Loucy (cell line): ENCODE measurements around the gene PTPRT.

Experiments used
- H2AFZ ChIP-seq: fragments of 200-600 bp; sonication (generic); 2 replicates; pipeline ENCODE4 v1.6.0; 2016; ENCODE audit warnings: antibody characterized with exemption, mild to moderate bottlenecking, low read length, moderate library complexity
- H3F3A ChIP-seq: fragments of 200-600 bp; 2 replicates; pipeline ENCODE4 v1.6.0; 2016; ENCODE audit warnings: antibody characterized with exemption, low read depth, mild to moderate bottlenecking
- H3K27me3 ChIP-seq: fragments of 200-600 bp; sonication (generic); 2 replicates; pipeline ENCODE4 v1.6.1; 2014; ENCODE audit warnings: low read length, mild to moderate bottlenecking; ENCODE audit not compliant: insufficient read depth, poor library complexity, severe bottlenecking
- H3K36me3 ChIP-seq: fragments of 200-600 bp; sonication (generic); 2 replicates; pipeline ENCODE4 v1.6.1; 2016; ENCODE audit warnings: low read length; ENCODE audit not compliant: insufficient read depth
- H3K4me1 ChIP-seq: fragments of 200-600 bp; sonication (generic); 2 replicates; pipeline ENCODE4 v1.5.1; 2014; ENCODE audit warnings: low read length, mild to moderate bottlenecking; ENCODE audit not compliant: insufficient read depth, poor library complexity, severe bottlenecking
- H3K4me2 ChIP-seq: fragments of 200-600 bp; sonication (generic); 2 replicates; pipeline ENCODE4 v1.6.0; 2014; ENCODE audit warnings: antibody characterized with exemption, low read length, low read depth, mild to moderate bottlenecking; ENCODE audit not compliant: poor library complexity, severe bottlenecking
- H3K4me3 ChIP-seq: fragments of 200-600 bp; sonication (generic); 2 replicates; pipeline ENCODE4 v1.5.1; 2014; ENCODE audit warnings: low read length, mild to moderate bottlenecking, mixed read lengths; ENCODE audit not compliant: poor library complexity, severe bottlenecking
- H3K79me2 ChIP-seq: fragments of 200-600 bp; sonication (generic); 2 replicates; pipeline ENCODE4 v1.6.1; 2014; ENCODE audit warnings: low read length; ENCODE audit not compliant: insufficient read depth
- H3K9ac ChIP-seq: fragments of 200-600 bp; sonication (generic); 2 replicates; pipeline ENCODE4 v1.6.0; 2014; ENCODE audit warnings: mild to moderate bottlenecking, low read depth, low read length, moderate library complexity; ENCODE audit not compliant: poor library complexity, severe bottlenecking
- H3K9me2 ChIP-seq: fragments of 200-600 bp; sonication (generic); replicated peaks from 2 replicates; pipeline ENCODE4 v1.6.1; 2016; ENCODE audit warnings: low read depth, low read length, mixed read lengths
- H3K9me3 ChIP-seq: fragments of 200-600 bp; sonication (generic); 2 replicates; pipeline ENCODE4 v1.6.1; 2014; ENCODE audit warnings: mild to moderate bottlenecking, antibody characterized with exemption, low read length, low read depth; ENCODE audit not compliant: insufficient read depth
- H4K20me1 ChIP-seq: fragments of 200-600 bp; sonication (generic); 2 replicates; pipeline ENCODE4 v1.6.0; 2014; ENCODE audit warnings: antibody characterized with exemption, low read length, mild to moderate bottlenecking; ENCODE audit not compliant: insufficient read depth, poor library complexity, severe bottlenecking
- EZH2phosphoT487 ChIP-seq: fragments of 200-600 bp; IDR thresholded peaks from 2 replicates; pipeline ENCODE4 v1.6.1; 2018; ENCODE audit warnings: antibody characterized with exemption, mild to moderate bottlenecking, moderate library complexity, borderline replicate concordance
- TF ChIP-seq, protein P1 (sequence below): fragments of 200-600 bp; sonication (generic); conservative IDR thresholded peaks from 2 replicates; pipeline ENCODE4 v1.5.1; 2014; ENCODE audit warnings: mild to moderate bottlenecking, antibody characterized with exemption, low read length

Gene PTPRT

DNA sequence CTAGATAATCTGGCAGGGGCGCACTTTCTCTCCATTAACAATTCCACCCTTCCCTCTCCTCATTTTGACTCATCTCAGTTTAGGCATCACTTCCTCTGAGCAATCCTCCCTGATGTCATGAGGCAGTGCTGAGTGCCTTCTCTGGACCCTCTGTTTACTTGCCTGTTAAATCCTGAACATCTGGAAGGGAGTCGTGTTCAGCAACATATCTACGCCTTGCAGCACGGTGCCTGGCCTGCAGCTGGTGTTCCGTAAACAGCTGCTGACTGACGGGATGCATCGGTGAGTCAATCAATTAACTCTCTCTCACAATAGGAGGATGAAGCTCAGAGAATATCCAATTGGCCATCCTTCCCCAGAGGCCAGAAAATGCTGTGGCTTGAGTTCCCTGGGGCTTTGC, 613.5 kb downstream of the PTPRT start:
- Histone ChIP-seq H3K36me3 (no peaks in the 10 kb centered on the region), H3K4me3 (no peak overlapping the region)
- TF ChIP-seq, protein P1, sequence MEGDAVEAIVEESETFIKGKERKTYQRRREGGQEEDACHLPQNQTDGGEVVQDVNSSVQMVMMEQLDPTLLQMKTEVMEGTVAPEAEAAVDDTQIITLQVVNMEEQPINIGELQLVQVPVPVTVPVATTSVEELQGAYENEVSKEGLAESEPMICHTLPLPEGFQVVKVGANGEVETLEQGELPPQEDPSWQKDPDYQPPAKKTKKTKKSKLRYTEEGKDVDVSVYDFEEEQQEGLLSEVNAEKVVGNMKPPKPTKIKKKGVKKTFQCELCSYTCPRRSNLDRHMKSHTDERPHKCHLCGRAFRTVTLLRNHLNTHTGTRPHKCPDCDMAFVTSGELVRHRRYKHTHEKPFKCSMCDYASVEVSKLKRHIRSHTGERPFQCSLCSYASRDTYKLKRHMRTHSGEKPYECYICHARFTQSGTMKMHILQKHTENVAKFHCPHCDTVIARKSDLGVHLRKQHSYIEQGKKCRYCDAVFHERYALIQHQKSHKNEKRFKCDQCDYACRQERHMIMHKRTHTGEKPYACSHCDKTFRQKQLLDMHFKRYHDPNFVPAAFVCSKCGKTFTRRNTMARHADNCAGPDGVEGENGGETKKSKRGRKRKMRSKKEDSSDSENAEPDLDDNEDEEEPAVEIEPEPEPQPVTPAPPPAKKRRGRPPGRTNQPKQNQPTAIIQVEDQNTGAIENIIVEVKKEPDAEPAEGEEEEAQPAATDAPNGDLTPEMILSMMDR, result no peak
- TF ChIP-seq EZH2phosphoT487, result no peak

GRCh38 chr20:42572320-42573016, 617.2 kb downstream of the PTPRT start:
- H3F3A ChIP-seq, result no peaks in the 10 kb centered on the region
- H3K9me3 ChIP-seq, result no peaks in the 10 kb centered on the region; the same call in 1 of the 2 replicates

More for the DNA sequence above, 613.5 kb downstream of the PTPRT start:
- H3K4me1 ChIP-seq, result no peaks in the 10 kb centered on the region
- H3K27me3 ChIP-seq, result no peaks in the 10 kb centered on the region
- H3K4me2 ChIP-seq, result no peak overlapping the region
- no peaks in the 10 kb centered on the region; the same call in 1 of the 2 replicates for H3K9me3 ChIP-seq
- H2AFZ ChIP-seq, result no peak overlapping the region
- no peak overlapping the region for H3K9ac ChIP-seq
- no peaks in the 10 kb centered on the region for H3K9me2 ChIP-seq
- H4K20me1 ChIP-seq, result no peaks in the 10 kb centered on the region
- no peaks in the 10 kb centered on the region for H3F3A ChIP-seq
- H3K79me2 ChIP-seq, result no peaks in the 10 kb centered on the region

GRCh38 chr20:42567409-42567808, 622.3 kb downstream of the PTPRT start:
- H3K27me3 ChIP-seq, result no peaks in the 10 kb centered on the region
- H3K9ac ChIP-seq, result no peak overlapping the region
- H4K20me1 ChIP-seq, result no peaks in the 10 kb centered on the region
- H3F3A ChIP-seq, result no peaks in the 10 kb centered on the region
- no peaks in the 10 kb centered on the region for H3K36me3 ChIP-seq
- TF ChIP-seq EZH2phosphoT487, result no peak
- TF ChIP-seq, protein P1, result no peak
- no peaks in the 10 kb centered on the region for H3K79me2 ChIP-seq
- no peak overlapping the region for H3K4me3 ChIP-seq
- no peaks in the 10 kb centered on the region; the same call in 1 of the 2 replicates for H3K9me3 ChIP-seq
- H3K4me2 ChIP-seq, result no peak overlapping the region
- H2AFZ ChIP-seq, result no peak overlapping the region
- H3K4me1 ChIP-seq, result no peaks in the 10 kb centered on the region
- no peaks in the 10 kb centered on the region for H3K9me2 ChIP-seq

More at GRCh38 chr20:42572320-42573016, 617.2 kb downstream of the PTPRT start:
- Histone ChIP-seq H3K4me3 (no peak overlapping the region), H3K9me2 (no peaks in the 10 kb centered on the region), H4K20me1 (no peaks in the 10 kb centered on the region), H3K4me1 (no peaks in the 10 kb centered on the region), H3K27me3 (no peaks in the 10 kb centered on the region), H3K9ac (no peak overlapping the region), H3K79me2 (no peaks in the 10 kb centered on the region), H2AFZ (no peak overlapping the region), H3K36me3 (no peaks in the 10 kb centered on the region), H3K4me2 (no peak overlapping the region)
- TF ChIP-seq EZH2phosphoT487, result no peak
- TF ChIP-seq, protein P1, result no peak
